ENCODE results near the gene CYFIP1. TPM values are rescaled to one million over a fixed set of nuclear protein-coding genes. Genes with fewer than 3 reads are reported as not detected.

Gene CYFIP1
- total RNA-seq, 1 donor from 2014 or later = 94.7 TPM

- peak in 2 of 3 experiments; percentile 3 to 28 for TF ChIP-seq CTCF (IDR thresholded peaks at IDR 0.05)
- peak; percentile 94 to 99 for DNase-seq (ENCODE audit: low spot score in 2 of 2)
Observed at GRCh38 chr15:22838292-22839042, 141.7 kb downstream of the CYFIP1 start, which contains the start of gene NIPA2. Gene NIPA2 (plus strand): TSS chr15:22838666. CDS start chr15:22851732, 13,066 bp downstream.

GRCh38 chr15:22831473-22831872 is 148.7 kb downstream of the CYFIP1 start:
- intact Hi-C loops (cut with DNase I) = loop anchor here (10.0 kb wide), 1 partner anchor 133 kb away; no protein-coding TSS in a partner anchor
- H3K36me3 ChIP-seq = peaks cover 4 to 11% of the 10 kb centered on the region in 2 donors
- no peak overlapping the region for H3K4me3 ChIP-seq
- H3K4me1 ChIP-seq = no peaks in the 10 kb centered on the region
- H3K27me3 ChIP-seq = no peaks in the 10 kb centered on the region
- peak in 1 of 2 donors; percentile 13 for DNase-seq (ENCODE audit: low spot score in 2 of 2)
- H3K27ac ChIP-seq = no peak overlapping the region
- TF ChIP-seq CTCF (IDR thresholded peaks at IDR 0.05) = no peak
- no peaks in the 10 kb centered on the region for H3K9me3 ChIP-seq

More at GRCh38 chr15:22838292-22839042, 141.7 kb downstream of the CYFIP1 start, which contains the start of gene NIPA2:
- Histone ChIP-seq H3K27me3 (no peaks in the 10 kb centered on the region), H3K4me1 (peaks cover 8 to 10% of the 10 kb centered on the region in 2 donors), H3K36me3 (no peaks in the 10 kb centered on the region), H3K27ac (peak within 1 kb of the TSS; percentile 92 to 93), H3K4me3 (peak within 1 kb of the TSS; percentile 78 to 79), H3K9me3 (no peaks in the 10 kb centered on the region)
- intact Hi-C loops (cut with DNase I) = loop anchor here (1.0 to 10.0 kb wide), 4 partner anchors 52 to 200 kb away; partner anchors contain the start of genes CYFIP1, NIPA1 and TUBGCP5

GRCh38 chr15:22827125-22827524 is 153.0 kb downstream of the CYFIP1 start:
- peaks cover 22 to 38% of the 10 kb centered on the region in 2 donors for H3K36me3 ChIP-seq
- H3K27me3 ChIP-seq = no peaks in the 10 kb centered on the region
- no peaks in the 10 kb centered on the region for H3K9me3 ChIP-seq
- no peak for TF ChIP-seq CTCF (IDR thresholded peaks at IDR 0.05)
- no peak overlapping the region for H3K27ac ChIP-seq
- H3K4me1 ChIP-seq = no peaks in the 10 kb centered on the region
- intact Hi-C loops (cut with DNase I) = no loop called here
- DNase-seq (ENCODE audit: low spot score in 2 of 2) = peak in 1 of 2 donors; percentile 39
- no peak overlapping the region for H3K4me3 ChIP-seq

GRCh38 chr15:22823495-22824128 is 156.6 kb downstream of the CYFIP1 start:
- Histone ChIP-seq H3K4me3 (no peak overlapping the region), H3K27me3 (no peaks in the 10 kb centered on the region), H3K9me3 (no peaks in the 10 kb centered on the region), H3K27ac (no peak overlapping the region), H3K4me1 (no peaks in the 10 kb centered on the region), H3K36me3 (peaks cover 31 to 56% of the 10 kb centered on the region in 2 donors)
- intact Hi-C loops (cut with DNase I) = no loop called here
- peak in 1 of 2 donors; percentile 54 for DNase-seq (ENCODE audit: low spot score in 2 of 2)
- no peak for TF ChIP-seq CTCF (IDR thresholded peaks at IDR 0.05)

GRCh38 chr15:22819651-22820050 is 160.5 kb downstream of the CYFIP1 start:
- no peak for DNase-seq (ENCODE audit: low spot score in 2 of 2)
- Histone ChIP-seq H3K4me1 (no peaks in the 10 kb centered on the region), H3K9me3 (no peaks in the 10 kb centered on the region), H3K27ac (no peak overlapping the region), H3K27me3 (no peaks in the 10 kb centered on the region), H3K36me3 (peaks cover 27 to 42% of the 10 kb centered on the region in 2 donors), H3K4me3 (no peak overlapping the region)
- no peak for TF ChIP-seq CTCF (IDR thresholded peaks at IDR 0.05)
- intact Hi-C loops (cut with DNase I) = no loop called here

Other genes with a start within 250 kb of the CYFIP1 start
- 6.3 TPM for gene NIPA1, start 193.7 kb downstream of the CYFIP1 start, total RNA-seq
- gene NIPA2, start 141.7 kb downstream of the CYFIP1 start, total RNA-seq = 13.5 TPM
- 17.1 TPM for gene TUBGCP5, start 59.2 kb upstream of the CYFIP1 start, total RNA-seq
- gene GOLGA6L1, start 156.5 kb upstream of the CYFIP1 start, total RNA-seq = not detected

Measured in ascending aorta (tissue), 2 donors.